ENCODE results near the gene CAPN8.

CAPN8 gene
- 0 to 0.24 reads per million in 2 donors for total RNA-seq

DNA sequence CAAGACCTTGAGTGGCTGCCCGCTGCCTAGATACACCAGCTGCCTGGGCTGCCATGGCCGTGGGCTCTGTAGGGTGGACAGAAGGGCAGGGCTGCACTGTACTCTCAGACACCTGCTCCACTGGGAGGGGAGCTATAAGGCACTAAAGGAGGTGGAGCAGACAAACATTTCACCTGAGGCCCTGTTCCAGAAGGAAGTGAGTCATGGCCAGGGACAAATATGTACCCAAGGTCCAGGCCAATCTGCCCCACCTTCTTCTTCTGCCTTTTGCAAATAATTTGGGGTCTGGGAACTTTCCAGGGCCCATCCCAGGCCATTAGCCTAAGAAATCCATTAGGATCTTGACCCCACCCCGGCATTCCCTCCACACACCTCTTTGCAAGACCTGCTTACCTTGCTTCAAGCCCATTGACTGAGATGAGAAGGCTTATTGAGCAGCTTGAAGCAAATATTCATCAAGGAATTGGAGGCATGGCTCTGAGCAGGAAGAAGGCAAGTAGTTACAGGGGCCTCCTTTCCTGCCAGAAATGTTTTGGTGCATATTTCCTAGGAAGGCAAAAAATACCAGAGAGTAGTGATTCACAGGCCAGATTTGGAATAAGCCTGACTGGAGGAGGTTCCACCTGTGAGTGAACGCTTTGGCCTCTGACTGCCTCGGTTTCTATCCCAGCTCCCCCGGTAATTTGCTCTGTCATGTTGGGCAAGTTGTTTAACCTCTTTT is at the start of gene CAPN8:
TSS of gene CAPN8 (minus strand) at position 110 of the 721 bp plus-strand sequence. CDS start at position 55, 55 bp downstream.
- no peak for DNase-seq

GRCh38 chr1:223714849-223715603 is 49.5 kb upstream of the CAPN8 start:
- no peak for DNase-seq

- no peak for DNase-seq
Observed at GRCh38 chr1:223714421-223714724, 48.9 kb upstream of the CAPN8 start.

DNA sequence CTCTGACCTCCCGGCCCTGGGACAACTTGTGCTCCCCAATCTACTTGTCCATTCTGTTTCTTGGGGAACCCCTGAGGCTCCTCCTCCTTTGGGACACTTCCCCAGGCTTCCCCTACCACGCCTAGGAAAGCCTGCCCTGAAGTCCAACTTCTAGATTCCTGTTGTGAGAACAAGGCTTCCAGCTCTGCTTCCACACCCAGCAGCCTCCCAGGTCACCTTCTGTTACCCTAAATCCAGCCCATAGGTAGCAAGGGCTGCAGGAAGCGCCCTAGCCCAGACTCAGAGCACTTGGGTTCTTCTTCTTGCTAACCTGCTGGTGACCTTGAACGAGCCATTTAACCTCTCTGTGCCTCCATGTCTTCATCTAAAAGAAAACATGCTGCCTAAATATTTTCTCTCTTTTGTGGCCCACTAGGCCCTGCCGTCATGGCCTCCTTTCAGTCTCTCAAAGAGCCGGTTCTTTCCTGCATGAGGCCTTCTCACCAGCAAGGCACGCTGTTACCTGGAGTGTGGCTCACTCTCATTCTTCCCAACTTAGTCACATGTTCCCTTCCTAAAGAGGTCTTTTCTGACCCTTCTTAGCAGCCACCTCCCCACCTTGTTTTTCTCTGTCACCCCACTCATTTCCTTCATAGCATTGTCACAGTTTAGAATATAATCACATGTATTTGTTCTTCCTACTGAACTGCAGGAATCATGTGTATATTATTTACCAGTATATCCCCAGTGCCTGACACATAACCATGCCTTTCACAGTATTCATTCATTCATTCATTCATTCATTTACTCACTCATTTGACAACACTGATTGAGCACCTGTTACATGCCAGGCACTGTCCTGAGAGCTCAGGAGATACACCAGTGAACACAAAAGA is 48.3 kb upstream of the CAPN8 start:
- no peak for DNase-seq

- DNase-seq, result peak; percentile 39
Observed at GRCh38 chr1:223712850-223713474, 47.5 kb upstream of the CAPN8 start.

DNA sequence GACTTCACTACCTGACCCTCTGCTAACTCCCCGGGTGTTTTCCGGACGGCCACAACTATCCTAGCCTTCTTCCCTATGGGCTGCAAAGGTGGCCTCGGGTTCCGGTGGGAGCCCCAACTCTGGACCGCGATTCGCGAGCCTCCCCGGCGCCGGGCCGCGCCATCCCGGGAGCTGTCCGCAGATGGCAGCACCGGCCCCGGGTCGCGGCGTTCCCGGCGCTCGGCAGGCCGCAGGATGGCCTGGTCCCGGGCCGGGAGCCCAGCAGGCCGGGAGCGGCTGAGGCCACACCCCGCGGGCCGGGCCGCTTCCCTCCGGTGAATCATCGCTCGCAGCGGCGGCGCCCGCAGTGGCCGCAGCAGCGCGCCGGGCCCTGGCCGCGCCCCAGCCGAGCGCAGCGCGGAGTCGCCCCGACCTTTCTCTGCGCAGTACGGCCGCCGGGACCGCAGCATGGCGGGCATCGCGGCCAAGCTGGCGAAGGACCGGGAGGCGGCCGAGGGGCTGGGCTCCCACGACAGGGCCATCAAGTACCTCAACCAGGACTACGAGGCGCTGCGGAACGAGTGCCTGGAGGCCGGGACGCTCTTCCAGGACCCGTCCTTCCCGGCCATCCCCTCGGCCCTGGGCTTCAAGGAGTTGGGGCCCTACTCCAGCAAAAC is 46.8 kb upstream of the CAPN8 start, which contains the start of gene CAPN2:
TSS of gene CAPN2 (plus strand) at position 346 of the 656 bp plus-strand sequence. CDS start at position 448, 102 bp downstream.
- DNase-seq, result peak; percentile 51

- DNase-seq, result no peak
Observed at GRCh38 chr1:223711747-223712193, 46.3 kb upstream of the CAPN8 start.

GRCh38 chr1:223711173-223711572 is 45.7 kb upstream of the CAPN8 start:
- no peak for DNase-seq

DNA sequence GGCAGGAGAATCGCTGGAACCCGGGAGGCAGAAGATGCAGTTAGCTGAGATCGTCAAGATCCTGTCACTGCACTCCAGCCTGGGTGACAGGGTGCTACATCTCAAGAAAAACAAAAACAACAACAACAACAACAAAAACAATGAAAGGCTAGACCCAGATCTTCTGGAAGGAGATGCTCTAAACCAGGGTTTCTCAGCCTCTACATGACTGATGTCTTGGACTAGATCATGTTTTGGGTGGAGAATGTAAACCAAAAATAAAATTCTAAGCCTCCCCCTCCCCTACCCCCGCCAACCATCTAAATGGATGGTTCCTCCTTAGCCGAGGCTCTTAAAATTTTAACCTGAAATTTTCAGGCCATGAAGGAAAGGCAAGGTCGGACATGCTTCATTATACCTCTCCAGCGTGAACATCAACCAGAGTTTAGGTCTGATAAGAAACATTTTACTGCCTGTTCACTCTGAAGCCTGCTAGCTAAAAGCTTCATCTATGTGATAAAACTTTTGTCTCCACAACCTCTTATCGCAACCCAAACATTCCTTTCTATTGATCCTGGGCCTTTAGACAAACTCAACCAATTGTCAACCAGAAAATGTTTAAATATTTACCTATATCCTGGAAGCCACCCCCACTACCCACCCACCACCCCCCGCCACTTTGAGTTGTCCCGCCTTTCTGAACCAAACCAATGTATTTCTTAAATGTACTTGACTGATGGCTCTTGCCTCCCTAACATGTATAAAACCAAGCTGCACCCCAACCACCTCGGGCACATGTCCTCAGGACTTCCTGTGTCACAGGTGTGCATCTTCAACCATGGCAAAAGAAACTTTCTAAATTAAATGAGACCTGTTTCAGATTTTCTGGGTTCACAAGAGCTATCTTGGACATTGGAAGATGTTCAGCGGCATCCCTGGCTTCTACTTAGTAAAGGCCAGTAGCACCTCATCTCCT is 45.0 kb upstream of the CAPN8 start:
- no peak for DNase-seq

DNA sequence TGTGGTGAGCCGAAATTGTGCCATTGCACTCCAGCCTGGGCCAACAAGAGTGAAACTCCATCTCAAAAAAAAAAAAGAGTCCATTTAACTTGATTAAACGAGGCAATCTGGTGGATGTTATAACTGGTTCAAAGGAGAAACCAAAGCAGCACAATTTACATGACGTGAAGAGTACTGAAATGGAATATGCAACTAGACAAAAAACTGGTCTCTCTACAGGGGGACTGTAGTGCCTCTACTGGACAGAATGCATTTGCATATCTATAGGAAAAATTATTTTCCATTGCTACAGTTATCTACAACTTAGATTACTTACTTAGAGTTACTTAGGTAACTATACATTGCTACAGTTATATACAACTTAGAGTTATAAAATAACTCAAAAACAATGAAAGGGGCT is 44.1 kb upstream of the CAPN8 start:
- DNase-seq, result no peak

DNA sequence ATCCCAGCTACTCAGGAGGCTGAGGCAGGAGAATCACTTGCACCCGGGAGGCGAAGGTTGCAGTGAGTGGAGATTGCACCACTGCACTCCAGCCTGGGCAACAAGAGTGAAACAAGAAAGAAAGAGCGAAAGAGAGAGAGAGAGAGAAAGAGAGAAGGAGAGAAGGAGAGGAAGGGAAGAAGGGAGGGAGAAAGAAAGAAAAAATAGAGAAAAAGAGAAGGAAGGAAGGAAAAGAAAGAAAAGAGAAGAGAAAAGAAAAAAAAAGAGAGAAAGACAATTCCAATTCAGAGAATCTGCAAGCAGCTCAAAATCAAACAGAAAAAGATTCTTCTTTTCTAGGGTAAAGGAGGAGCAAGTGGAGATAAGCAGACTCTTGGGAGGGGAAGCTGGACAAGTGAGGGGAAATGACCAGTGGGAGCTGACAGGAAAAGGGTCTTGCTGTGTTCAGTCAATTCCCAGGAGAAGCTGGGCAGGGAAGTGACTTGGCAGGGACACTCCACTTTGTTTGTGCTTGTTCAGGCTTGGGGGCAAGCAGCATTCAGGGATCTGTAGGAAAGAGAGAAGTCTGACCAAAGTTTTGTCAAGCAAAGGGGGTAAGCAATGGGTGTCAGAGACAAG is 43.3 kb upstream of the CAPN8 start:
- DNase-seq, result no peak

- no peak for DNase-seq
Observed at GRCh38 chr1:223708001-223708359, 42.5 kb upstream of the CAPN8 start.

- no peak for DNase-seq
Observed at GRCh38 chr1:223707256-223708000, 41.9 kb upstream of the CAPN8 start.

DNA sequence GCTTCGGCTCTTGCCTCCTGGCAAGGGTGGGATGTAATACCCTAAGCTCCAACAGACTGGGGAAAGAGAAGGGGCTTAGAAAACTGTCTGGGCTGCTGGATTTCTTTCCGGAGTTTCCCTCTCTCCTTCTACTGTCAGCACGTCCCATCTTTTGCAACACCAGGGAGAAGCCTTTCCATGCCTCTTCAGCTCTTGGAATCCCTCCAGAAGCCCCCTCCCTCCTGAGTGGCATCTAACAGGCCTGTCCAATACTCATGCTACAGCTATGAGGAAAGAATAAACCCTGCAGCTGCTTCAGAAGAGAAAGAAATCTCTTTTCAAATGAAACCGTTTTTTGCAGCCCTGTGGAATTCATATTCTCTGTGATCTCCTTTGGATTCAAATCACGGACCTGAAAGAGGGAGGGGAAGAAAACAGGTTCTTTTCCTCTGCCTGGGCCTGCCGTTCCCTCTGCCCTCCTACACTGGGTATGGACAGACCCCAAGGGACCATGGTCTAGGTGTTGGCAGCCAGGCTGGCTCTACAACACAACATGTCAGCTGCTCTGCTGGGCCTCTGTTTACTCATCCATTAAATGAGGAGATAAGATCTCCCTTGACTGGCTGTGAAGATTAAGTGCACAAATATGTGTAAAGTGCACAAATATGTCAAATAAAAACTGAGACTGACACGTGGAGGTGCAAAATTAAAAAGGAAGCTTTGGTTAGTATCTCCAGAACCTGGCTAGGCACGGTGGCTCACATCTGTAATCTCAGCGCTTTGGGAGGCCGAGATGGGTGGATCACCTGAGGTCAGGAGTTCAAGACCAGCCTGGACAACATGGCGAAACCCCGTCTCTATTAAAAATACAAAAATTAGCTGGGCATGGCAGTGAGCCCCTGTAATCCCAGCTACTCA is 40.8 kb upstream of the CAPN8 start:
- DNase-seq, result no peak

DNA sequence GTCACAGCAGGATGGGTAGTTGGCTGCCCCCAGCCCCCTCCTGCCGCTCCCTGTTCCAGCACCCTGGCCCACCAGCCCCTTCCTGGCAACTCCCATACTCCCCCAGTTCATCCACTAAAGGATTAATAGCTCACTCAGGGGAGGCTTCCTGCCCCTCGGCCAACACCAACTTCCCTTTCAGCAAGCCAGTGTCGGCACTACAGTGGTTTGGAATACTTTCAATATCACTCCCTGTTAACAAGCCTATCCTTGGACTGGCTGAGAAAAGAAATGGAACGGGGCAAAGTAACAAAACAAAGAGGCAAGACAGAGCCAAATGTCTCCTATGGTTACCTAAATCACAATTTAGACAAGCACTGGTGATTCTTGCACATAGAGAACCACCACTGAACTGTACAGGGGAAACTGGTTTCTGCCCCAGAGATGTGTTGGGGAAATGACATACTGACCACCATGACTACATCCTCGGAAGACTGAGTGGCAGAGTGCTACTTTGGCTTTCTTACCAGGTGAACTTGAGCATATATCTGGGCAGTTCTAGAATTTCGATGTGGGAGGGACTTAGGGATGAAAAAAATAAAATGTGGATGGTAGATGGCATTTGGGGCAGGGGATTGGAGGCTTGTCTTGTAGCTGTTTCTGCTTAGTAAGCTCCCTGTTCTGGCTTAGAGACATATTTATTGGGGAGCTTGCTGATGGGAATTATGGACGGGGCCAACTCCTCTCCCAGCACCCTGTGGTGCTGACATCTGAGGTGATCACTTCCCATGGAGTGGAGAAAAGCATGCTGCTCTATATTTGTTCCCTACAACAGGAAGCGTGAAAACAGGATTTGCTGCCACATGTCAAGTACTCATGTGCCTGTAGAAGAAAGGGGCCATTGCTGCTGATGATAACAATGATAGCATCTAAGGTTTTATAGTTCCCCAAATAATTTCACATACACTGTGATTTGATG is 39.7 kb upstream of the CAPN8 start:
- DNase-seq, result no peak

GRCh38 chr1:223703668-223704013 is 38.1 kb upstream of the CAPN8 start:
- DNase-seq, result no peak
